Subcutaneous adipose tissue (tissue), 4 donors: ENCODE results near the gene ING1. TPM values are rescaled to one million over a fixed set of nuclear protein-coding genes. Genes with fewer than 3 reads are reported as not detected.

Source experiments
- CTCF ChIP-seq: fragments of 450-650 bp; IDR thresholded peaks from one replicate; pipeline ENCODE4 v1.5.1; 2016; ENCODE audit warnings: low read depth, mild to moderate bottlenecking, control low read depth, antibody characterized with exemption, moderate library complexity
- total RNA-seq, 4 donors: library from RNA; depleted of rRNA; stranded (reverse); fragments of >200 nt; gene quantifications; one replicate each; pipeline ENCODE4 v1.1.0, GENCODE V29; 2016

Gene ING1
- total RNA-seq, 4 donors from 2014 or later, result 15.3 to 26.0 (median 17.6) TPM

- TF ChIP-seq CTCF, result no peak
Measured at GRCh38 chr13:110705356-110705825, 8.1 kb upstream of the ING1 start.

GRCh38 chr13:110705826-110706569 is 7.5 kb upstream of the ING1 start, which contains the start of gene CARS2:
Gene CARS2 (minus strand): TSS chr13:110706116. CDS start chr13:110706093, 23 bp downstream.
- no peak for TF ChIP-seq CTCF

GRCh38 chr13:110706570-110707372 is 6.7 kb upstream of the ING1 start:
- no peak for TF ChIP-seq CTCF

DNA sequence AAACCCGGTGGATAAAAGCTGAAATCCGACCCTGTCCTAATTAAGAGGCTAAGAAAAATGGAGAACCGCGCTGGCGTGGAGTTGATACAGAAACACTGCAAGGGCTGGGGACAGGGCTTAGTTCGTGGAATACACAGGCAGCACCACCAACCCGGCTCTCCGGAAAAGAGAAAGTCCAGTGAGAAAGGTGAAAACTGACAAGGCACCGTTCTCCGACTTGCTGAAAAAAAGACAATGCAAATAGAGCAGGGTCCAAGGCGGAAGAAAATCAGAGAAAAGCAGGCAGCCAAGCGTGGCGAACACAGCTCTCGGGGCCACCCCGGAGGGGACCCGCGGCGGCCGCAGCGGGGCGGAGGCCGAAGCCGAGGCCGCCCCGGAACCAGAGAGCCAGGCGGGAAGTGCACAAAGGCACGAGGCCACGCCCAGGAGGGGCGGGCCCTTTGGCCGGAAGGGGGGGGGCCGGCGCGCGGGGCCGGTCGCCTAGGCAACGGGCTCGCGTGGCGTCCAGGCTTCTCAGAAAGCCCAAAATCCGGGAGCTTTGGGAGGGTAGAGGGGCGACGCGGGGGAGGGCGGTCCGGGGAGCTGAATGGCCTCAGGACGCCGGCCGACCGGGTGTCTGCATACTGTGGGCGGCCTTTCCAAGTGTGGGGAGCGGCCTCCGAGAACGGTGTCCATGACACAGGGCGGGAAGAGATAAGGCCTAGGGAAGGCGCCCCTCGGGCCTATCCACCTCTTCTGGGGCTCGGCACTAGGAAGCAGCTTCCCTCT is 1.2 kb upstream of the ING1 start:
- no peak for TF ChIP-seq CTCF

- no peak for TF ChIP-seq CTCF
Measured at GRCh38 chr13:110712849-110713641, 455 bp upstream of the ING1 start.

DNA sequence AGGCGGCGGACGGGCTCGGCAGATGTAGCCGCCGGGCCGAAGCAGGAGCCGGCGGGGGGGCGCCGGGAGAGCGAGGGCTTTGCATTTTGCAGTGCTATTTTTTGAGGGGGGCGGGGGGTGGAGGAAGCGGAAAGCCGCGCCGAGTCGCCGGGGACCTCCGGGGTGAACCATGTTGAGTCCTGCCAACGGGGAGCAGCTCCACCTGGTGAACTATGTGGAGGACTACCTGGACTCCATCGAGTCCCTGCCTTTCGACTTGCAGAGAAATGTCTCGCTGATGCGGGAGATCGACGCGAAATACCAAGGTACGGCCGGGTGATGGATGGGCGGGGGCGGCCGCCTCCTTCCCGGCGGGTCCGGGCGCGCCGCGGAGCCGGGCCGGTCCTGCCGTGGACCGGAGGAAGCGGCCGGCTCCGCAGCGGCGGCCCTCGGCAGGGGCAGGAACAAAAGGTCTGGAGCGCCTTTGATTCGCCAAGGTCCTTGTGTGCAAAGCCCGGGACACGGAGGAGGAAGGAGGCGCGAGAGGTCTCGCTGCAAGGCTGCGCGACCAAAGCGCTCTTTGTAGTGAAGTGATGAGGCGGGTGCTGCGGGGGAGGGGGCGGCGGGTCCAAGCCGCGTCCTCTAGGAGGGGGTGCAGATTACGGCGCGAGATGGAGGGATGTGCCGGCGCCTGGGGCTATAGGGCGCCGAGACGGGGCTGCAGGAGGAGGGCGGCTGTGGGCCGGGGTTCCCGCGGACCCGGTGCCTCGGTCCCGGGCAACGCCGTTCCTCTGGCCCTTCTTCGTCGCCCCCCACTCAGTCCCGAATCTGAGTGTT is 689 bp downstream of the ING1 start:
- no peak for TF ChIP-seq CTCF
